Measurements from ENCODE around the gene UHMK1.

UHMK1 gene

GRCh38 chr1:162530988-162531319 is 33.3 kb downstream of the UHMK1 start:
- DNase-seq, result no peak

- no peak for DNase-seq
These were observed 37.9 kb downstream of the UHMK1 start for GRCh38 chr1:162535501-162535900.

- no peak for DNase-seq
These were observed 38.9 kb downstream of the UHMK1 start for GRCh38 chr1:162536511-162536910.

GRCh38 chr1:162537216-162537615 is 39.6 kb downstream of the UHMK1 start:
- no peak for DNase-seq

- DNase-seq, result no peak
These were observed 41.3 kb downstream of the UHMK1 start for GRCh38 chr1:162538815-162539431.

GRCh38 chr1:162541619-162542141 is 44.1 kb downstream of the UHMK1 start:
- DNase-seq, result no peak

- no peak for DNase-seq
These were observed 45.6 kb downstream of the UHMK1 start for GRCh38 chr1:162543228-162543627.

- no peak for DNase-seq
These were observed 50.6 kb downstream of the UHMK1 start for GRCh38 chr1:162548170-162548569.

GRCh38 chr1:162549001-162549400 is 51.4 kb downstream of the UHMK1 start:
- no peak for DNase-seq

GRCh38 chr1:162550925-162551324 is 53.3 kb downstream of the UHMK1 start:
- peak; percentile 44 for DNase-seq

GRCh38 chr1:162551969-162552683 is 54.5 kb downstream of the UHMK1 start:
- DNase-seq, result no peak

- DNase-seq, result no peak
These were observed 55.1 kb downstream of the UHMK1 start for GRCh38 chr1:162552684-162553252.

GRCh38 chr1:162554258-162554657 is 56.6 kb downstream of the UHMK1 start:
- DNase-seq, result no peak

GRCh38 chr1:162557536-162557935 is 59.9 kb downstream of the UHMK1 start:
- no peak for DNase-seq

- no peak for DNase-seq
These were observed 62.9 kb downstream of the UHMK1 start for GRCh38 chr1:162560303-162561036.

GRCh38 chr1:162561037-162561615 is 63.5 kb downstream of the UHMK1 start:
- peak; percentile 97 for DNase-seq

- no peak for DNase-seq
These were observed 64.2 kb downstream of the UHMK1 start, which contains the start of gene UAP1 for GRCh38 chr1:162561616-162562469. Gene UAP1, plus strand, starts transcription at chr1:162561722. Its CDS starts 4,347 bp downstream, at chr1:162566069.

GRCh38 chr1:162562470-162562828 is 64.8 kb downstream of the UHMK1 start:
- no peak for DNase-seq

GRCh38 chr1:162564762-162565218 is 67.2 kb downstream of the UHMK1 start:
- DNase-seq, result no peak

GRCh38 chr1:162565460-162565859 is 67.8 kb downstream of the UHMK1 start:
- DNase-seq, result no peak

GRCh38 chr1:162566870-162567269 is 69.3 kb downstream of the UHMK1 start:
- no peak for DNase-seq

GRCh38 chr1:162568802-162569201 is 71.2 kb downstream of the UHMK1 start:
- no peak for DNase-seq

Measured in NCI-H2171 (cell line).